CD4-positive, alpha-beta T cell treated with Interleukin-6 for 4 hours (primary cell): ENCODE data around the gene RDH13.
A peak's percentile ranks its signal among the peaks of the same experiment; 100 is the strongest.
"Not testable (repeated sequence)": the region's sequence is repeated elsewhere in the genome, so short reads cannot be mapped to it uniquely, and the experiment has no call there.

Experiments used
- DNase-seq: peaks from one replicate; pipeline ENCODE4 v3.0.0-alpha.2; 2020; ENCODE audit warnings: mixed read lengths

Gene RDH13

GRCh38 chr19:55062735-55063491, at the start of gene RDH13:
Gene RDH13, minus strand, starts transcription at chr19:55063148. Its CDS starts 116 bp downstream, at chr19:55063032.
- peak; percentile 94 for DNase-seq

- no peak for DNase-seq
These were observed 49.4 kb upstream of the RDH13 start for GRCh38 chr19:55112246-55112776.

- no peak for DNase-seq
These were observed 48.4 kb upstream of the RDH13 start for GRCh38 chr19:55111238-55111831.

- DNase-seq = no peak
These were observed 46.8 kb upstream of the RDH13 start for GRCh38 chr19:55109527-55110291.

- not testable (repeated sequence) for DNase-seq
These were observed 44.3 kb upstream of the RDH13 start for GRCh38 chr19:55107252-55107651.

GRCh38 chr19:55106591-55106990, 43.6 kb upstream of the RDH13 start:
- no peak for DNase-seq

GRCh38 chr19:55105237-55105636, 42.3 kb upstream of the RDH13 start:
- no peak for DNase-seq

GRCh38 chr19:55103190-55103589, 40.2 kb upstream of the RDH13 start:
- DNase-seq = no peak

GRCh38 chr19:55101261-55101660, 38.3 kb upstream of the RDH13 start:
- no peak for DNase-seq

GRCh38 chr19:55099557-55100506, 36.9 kb upstream of the RDH13 start:
- DNase-seq = no peak

GRCh38 chr19:55098716-55099556, 36.0 kb upstream of the RDH13 start:
- no peak for DNase-seq

GRCh38 chr19:55097864-55098715, 35.1 kb upstream of the RDH13 start:
- DNase-seq = no peak

GRCh38 chr19:55096061-55096701, 33.2 kb upstream of the RDH13 start:
- DNase-seq = no peak

GRCh38 chr19:55095260-55096060, 32.5 kb upstream of the RDH13 start:
- DNase-seq = no peak

GRCh38 chr19:55094456-55095259, 31.7 kb upstream of the RDH13 start:
- no peak for DNase-seq

GRCh38 chr19:55092423-55093318, 29.7 kb upstream of the RDH13 start:
- DNase-seq = no peak

- DNase-seq = no peak
These were observed 29.0 kb upstream of the RDH13 start for GRCh38 chr19:55091955-55092354.
